Kidney (tissue), 14 donors: Measurements from ENCODE around the gene LENG8. TPM values are rescaled to one million over a fixed set of nuclear protein-coding genes. Genes with fewer than 3 reads are reported as not detected.
"Not testable (repeated sequence)": the region's sequence is repeated elsewhere in the genome, so short reads cannot be mapped to it uniquely, and the experiment has no call there.

Experiments
- DNase-seq, 5 donors: peaks; one replicate each; pipeline ENCODE4 v3.0.0-alpha.2; 2013 to 2020
- FAIRE-seq: peaks from 2 replicates; lab custom pipeline; 2012; peaks lifted over from hg19 to GRCh38; lab: Jason Lieb, UNC
- H3K27ac ChIP-seq, 2 donors: one replicate each; pipeline ENCODE4 v1.7.0; 2013; ENCODE audit warnings: low read depth in 2 of 2, low read length in 2 of 2, inconsistent platforms in 1 of 2
- H3K27me3 ChIP-seq: one replicate; pipeline ENCODE4 v1.7.1; 2013; ENCODE audit warnings: low read length, inconsistent platforms; ENCODE audit not compliant: control insufficient read depth, insufficient read depth
- H3K36me3 ChIP-seq, 3 donors: one replicate each; pipeline versions ENCODE4 v1.7.0 to v1.7.1; 2013; ENCODE audit warnings: low read length in 3 of 3, control low read depth in 1 of 3, inconsistent platforms in 1 of 3; ENCODE audit not compliant: insufficient read depth in 3 of 3, control insufficient read depth in 2 of 3
- H3K4me1 ChIP-seq, 3 donors: one replicate each; pipeline versions ENCODE4 v1.7.0 to v1.7.1; 2013; ENCODE audit warnings: low read length in 3 of 3, inconsistent platforms in 1 of 3, low read depth in 1 of 3; ENCODE audit not compliant: control insufficient read depth in 2 of 3, insufficient read depth in 2 of 3
- H3K4me3 ChIP-seq, 3 donors: one replicate each; pipeline versions ENCODE4 v1.7.0 to v1.8.1; 2013; ENCODE audit warnings: low read length in 3 of 3, control low read depth in 1 of 3, inconsistent platforms in 1 of 3
- H3K9ac ChIP-seq, 3 donors: one replicate each; pipeline versions ENCODE4 v1.7.0 to v1.7.1; 2013; ENCODE audit warnings: low read length in 3 of 3, control low read depth in 1 of 3, inconsistent platforms in 1 of 3
- H3K9me3 ChIP-seq, 3 donors: one replicate each; pipeline versions ENCODE4 v1.7.0 to v1.7.1; 2013; ENCODE audit warnings: low read length in 3 of 3, control low read depth in 1 of 3, inconsistent platforms in 1 of 3; ENCODE audit not compliant: control insufficient read depth in 2 of 3, insufficient read depth in 1 of 3
- CTCF ChIP-seq: IDR thresholded peaks from 3 replicates; pipeline ENCODE4 v1.5.1; 2012; ENCODE audit warnings: mild to moderate bottlenecking, moderate library complexity, borderline replicate concordance; ENCODE audit not compliant: insufficient read depth; ENCODE audit errors: extremely low read depth
- intact Hi-C: fragments of 100-400 bp; cut with DNase I; formaldehyde crosslinking; loops from one replicate; pipeline ENCODE4 v1.11.1; 2022
- polyA plus RNA-seq: library from polyadenylated mRNA; stranded (reverse); fragments of 350-450 nt; fragmentation: Illumina TruSeq; extraction: RNeasy Lipid Tissue Mini Kit (QIAGEN cat#74804); gene quantifications from one replicate; pipeline ENCODE4 v1.2.3, GENCODE V29; 2014; ENCODE audit warnings: low read depth, low replicate concordance; ENCODE audit not compliant: insufficient read depth
- total RNA-seq: library from RNA; stranded (reverse); fragmentation: NEBNext Ultra II Directional; extraction: Animal tissue kit (Norgen Biotek cat#: 25700); gene quantifications from one replicate; pipeline ENCODE4 v1.2.1, GENCODE V29; 2021
- donor health status: control.
- donor health status: control.
- donor health status: control.
- donor health status: control.
- donor health status: control.
- donor health status: DM: yes; HTN: yes; CAD: no.
- donor health status: Normal renal cell carcinoma (clear cell type).

Gene LENG8
- total and polyA plus RNA-seq, 2 donors from 2014 or later = 48.6 to 208 TPM

GRCh38 chr19:54502518-54503048 is 53.6 kb downstream of the LENG8 start, which contains the start of gene LAIR2:
Gene LAIR2, plus strand, starts transcription at chr19:54502831. Its CDS starts 88 bp downstream, at chr19:54502919.
- Histone ChIP-seq H3K4me1 (no peaks in the 10 kb centered on the region), H3K27me3 (no peaks in the 10 kb centered on the region), H3K27ac (no peak within 1 kb of the TSS), H3K4me3 (no peak within 1 kb of the TSS), H3K9ac (no peak within 1 kb of the TSS), H3K9me3 (no peaks in the 10 kb centered on the region), H3K36me3 (no peaks in the 10 kb centered on the region)
- FAIRE-seq = no peak
- TF ChIP-seq CTCF = no peak
- no peak for DNase-seq
- intact Hi-C loops = no loop called here

GRCh38 chr19:54505542-54505941 is 56.5 kb downstream of the LENG8 start:
- H3K27ac ChIP-seq, H3K9ac ChIP-seq, FAIRE-seq, H3K4me3 ChIP-seq, H3K27me3 ChIP-seq, H3K4me1 ChIP-seq, intact Hi-C loops, H3K9me3 ChIP-seq, H3K36me3 ChIP-seq, DNase-seq: not testable (repeated sequence)

- no peaks in the 10 kb centered on the region for H3K36me3 ChIP-seq
- no peaks in the 10 kb centered on the region for H3K9me3 ChIP-seq
- no peak for FAIRE-seq
- no peak overlapping the region for H3K9ac ChIP-seq
- no peaks in the 10 kb centered on the region for H3K4me1 ChIP-seq
- no peak for TF ChIP-seq CTCF
- intact Hi-C loops = no loop called here
- H3K27ac ChIP-seq = no peak overlapping the region
- DNase-seq = no peak
- H3K27me3 ChIP-seq = no peaks in the 10 kb centered on the region
- no peak overlapping the region for H3K4me3 ChIP-seq
These were observed 57.1 kb downstream of the LENG8 start for GRCh38 chr19:54506079-54506478.

- H3K36me3 ChIP-seq, H3K27me3 ChIP-seq, H3K27ac ChIP-seq, FAIRE-seq, H3K4me3 ChIP-seq, DNase-seq, H3K9me3 ChIP-seq, intact Hi-C loops, H3K4me1 ChIP-seq, H3K9ac ChIP-seq: not testable (repeated sequence)
These were observed 58.2 kb downstream of the LENG8 start for GRCh38 chr19:54507038-54507717.
